ENCODE results near the gene SRI.

GRCh38 chr7:88256906-88257305 is 37.1 kb upstream of the SRI start:
- TF ChIP-seq, protein P1, sequence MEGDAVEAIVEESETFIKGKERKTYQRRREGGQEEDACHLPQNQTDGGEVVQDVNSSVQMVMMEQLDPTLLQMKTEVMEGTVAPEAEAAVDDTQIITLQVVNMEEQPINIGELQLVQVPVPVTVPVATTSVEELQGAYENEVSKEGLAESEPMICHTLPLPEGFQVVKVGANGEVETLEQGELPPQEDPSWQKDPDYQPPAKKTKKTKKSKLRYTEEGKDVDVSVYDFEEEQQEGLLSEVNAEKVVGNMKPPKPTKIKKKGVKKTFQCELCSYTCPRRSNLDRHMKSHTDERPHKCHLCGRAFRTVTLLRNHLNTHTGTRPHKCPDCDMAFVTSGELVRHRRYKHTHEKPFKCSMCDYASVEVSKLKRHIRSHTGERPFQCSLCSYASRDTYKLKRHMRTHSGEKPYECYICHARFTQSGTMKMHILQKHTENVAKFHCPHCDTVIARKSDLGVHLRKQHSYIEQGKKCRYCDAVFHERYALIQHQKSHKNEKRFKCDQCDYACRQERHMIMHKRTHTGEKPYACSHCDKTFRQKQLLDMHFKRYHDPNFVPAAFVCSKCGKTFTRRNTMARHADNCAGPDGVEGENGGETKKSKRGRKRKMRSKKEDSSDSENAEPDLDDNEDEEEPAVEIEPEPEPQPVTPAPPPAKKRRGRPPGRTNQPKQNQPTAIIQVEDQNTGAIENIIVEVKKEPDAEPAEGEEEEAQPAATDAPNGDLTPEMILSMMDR (IDR thresholded peaks at IDR 0.05), result no peak
- TF ChIP-seq POLR2A (IDR thresholded peaks at IDR 0.05) (no peak), EP300 (IDR thresholded peaks at IDR 0.05) (no peak)
